SK-N-MC (cell line): Measurements from ENCODE around the gene FURIN.

Experiments used
- EZH2 ChIP-seq: fragments of 200-600 bp; sonication (generic); IDR thresholded peaks from one replicate; pipeline ENCODE4 v1.6.1; 2017; ENCODE audit warnings: antibody characterized with exemption
- POLR2AphosphoS5 ChIP-seq: IDR thresholded peaks from 2 replicates; pipeline ENCODE4 v1.6.1; 2012; ENCODE audit warnings: mild to moderate bottlenecking, low read depth, low read length, borderline replicate concordance

GRCh38 chr15:90906181-90906849 lies 37.9 kb downstream of the FURIN start:
- no peak for TF ChIP-seq POLR2AphosphoS5
- TF ChIP-seq EZH2: no peak
